Neuronal stem cell (in vitro differentiated cells): Measurements from ENCODE around the gene PLCL2.

ENCODE experiments used
- DNase-seq: peaks from one replicate; pipeline ENCODE4 v3.0.0-alpha.2; 2013; ENCODE audit warnings: low spot score
- H2AFZ ChIP-seq: one replicate; pipeline ENCODE4 v1.6.1; 2013; ENCODE audit warnings: mild to moderate bottlenecking, low read length, inconsistent platforms
- H2AK5ac ChIP-seq: 2 replicates; pipeline ENCODE4 v1.6.1; 2013; ENCODE audit warnings: low read depth, mild to moderate bottlenecking, inconsistent platforms, low read length, moderate library complexity, mixed read lengths
- H2BK120ac ChIP-seq: 2 replicates; pipeline ENCODE4 v1.6.1; 2013; ENCODE audit warnings: low read depth, mild to moderate bottlenecking, inconsistent platforms, low read length, moderate library complexity, mixed read lengths
- H2BK12ac ChIP-seq: one replicate; pipeline ENCODE4 v1.6.1; 2013; ENCODE audit warnings: low read length, inconsistent platforms
- H2BK15ac ChIP-seq: 2 replicates; pipeline ENCODE4 v1.6.1; 2013; ENCODE audit warnings: mild to moderate bottlenecking, low read length, inconsistent platforms, mixed read lengths
- H2BK5ac ChIP-seq: one replicate; pipeline ENCODE4 v1.6.1; 2013; ENCODE audit warnings: inconsistent platforms, mild to moderate bottlenecking, low read length, moderate library complexity
- H3K14ac ChIP-seq: one replicate; pipeline ENCODE4 v1.6.1; 2013; ENCODE audit warnings: low read length, inconsistent platforms
- H3K18ac ChIP-seq: 2 replicates; pipeline ENCODE4 v1.6.1; 2013; ENCODE audit warnings: low read length, inconsistent platforms
- H3K23ac ChIP-seq: 2 replicates; pipeline ENCODE4 v1.6.1; 2013; ENCODE audit warnings: low read depth, mild to moderate bottlenecking, mixed read lengths, low read length, inconsistent platforms; ENCODE audit not compliant: poor library complexity
- H3K27ac ChIP-seq: replicated peaks from 3 replicates; pipeline ENCODE4 v1.5.1; 2013; ENCODE audit warnings: low read length, inconsistent platforms
- H3K27me3 ChIP-seq, 3 experiments: 2 replicates each; pipeline ENCODE4 v1.6.1; 2013; ENCODE audit warnings: low read length in 3 of 3, mild to moderate bottlenecking in 2 of 3, inconsistent platforms in 1 of 3, low read depth in 1 of 3, mixed read lengths in 1 of 3, moderate library complexity in 1 of 3; ENCODE audit not compliant: control insufficient read depth in 3 of 3, insufficient read depth in 3 of 3
- H3K36me3 ChIP-seq, 2 donors: replicated peaks in 1 of 2; 2 replicates each; pipeline ENCODE4 v1.6.1; 2013; ENCODE audit warnings: low read length in 2 of 2; ENCODE audit not compliant: control insufficient read depth in 2 of 2, insufficient read depth in 2 of 2
- H3K4ac ChIP-seq: 2 replicates; pipeline ENCODE4 v1.6.1; 2013; ENCODE audit warnings: inconsistent platforms, mild to moderate bottlenecking, low read length, moderate library complexity
- H3K4me1 ChIP-seq, 2 donors: 1 replicate in 1 of 2; 2 replicates in 1 of 2; pipeline ENCODE4 v1.6.1; 2013; ENCODE audit warnings: low read length in 2 of 2, low read depth in 1 of 2; ENCODE audit not compliant: control insufficient read depth in 2 of 2, insufficient read depth in 1 of 2
- H3K4me2 ChIP-seq: one replicate; pipeline ENCODE4 v1.6.1; 2013; ENCODE audit warnings: mild to moderate bottlenecking, low read length, inconsistent platforms; ENCODE audit not compliant: insufficient read depth, poor library complexity, severe bottlenecking
- H3K4me3 ChIP-seq, 2 donors: 2 replicates each; pipeline ENCODE4 v1.5.1; 2013; ENCODE audit warnings: low read length in 2 of 2, mild to moderate bottlenecking in 2 of 2, inconsistent platforms in 1 of 2, moderate library complexity in 1 of 2
- H3K79me1 ChIP-seq: one replicate; pipeline ENCODE4 v1.6.1; 2013; ENCODE audit warnings: low read depth, mild to moderate bottlenecking, inconsistent platforms, low read length, moderate library complexity
- H3K9ac ChIP-seq: one replicate; pipeline ENCODE4 v1.6.1; 2013; ENCODE audit warnings: mild to moderate bottlenecking, low read depth, low read length, inconsistent platforms; ENCODE audit not compliant: poor library complexity
- H3K9me3 ChIP-seq, 2 donors: replicated peaks in 1 of 2; 2 replicates each; pipeline versions ENCODE3 to v1.6.1; 2013; ENCODE audit warnings: low read length in 2 of 2, mild to moderate bottlenecking in 2 of 2, inconsistent platforms in 1 of 2, low read depth in 1 of 2, mixed read lengths in 1 of 2, moderate library complexity in 1 of 2; ENCODE audit not compliant: control insufficient read depth in 2 of 2, insufficient read depth in 1 of 2
- H4K8ac ChIP-seq: one replicate; pipeline ENCODE4 v1.6.1; 2013; ENCODE audit warnings: low read depth, mild to moderate bottlenecking, inconsistent platforms, low read length, moderate library complexity
- H4K91ac ChIP-seq: one replicate; pipeline ENCODE4 v1.6.1; 2013; ENCODE audit warnings: low read length, low read depth, mild to moderate bottlenecking, inconsistent platforms; ENCODE audit not compliant: poor library complexity
- WGBS, 2 donors: extraction: QIAGEN DNeasy Blood & Tissue Kit; methylation state at CpG; one replicate each; pipeline ENCODE4 v1.1.7; 2013; ENCODE audit warnings: missing lambda C conversion rate in 2 of 2, mixed read lengths in 1 of 2; ENCODE audit not compliant: insufficient read length in 2 of 2, insufficient replicate concordance in 1 of 2; ENCODE audit errors: extremely low coverage in 2 of 2; 5-methylcytosine and 5-hydroxymethylcytosine counted together

PLCL2 gene

GRCh38 chr3:17021614-17022013, 136.9 kb downstream of the PLCL2 start:
- no peak overlapping the region for H2BK5ac ChIP-seq
- H2BK120ac ChIP-seq: no peak overlapping the region
- H3K79me1 ChIP-seq: no peaks in the 10 kb centered on the region
- no peak overlapping the region for H3K4me3 ChIP-seq
- no peak overlapping the region for H3K18ac ChIP-seq
- DNase-seq: no peak
- no peak overlapping the region for H3K4ac ChIP-seq
- no peaks in the 10 kb centered on the region for H3K9me3 ChIP-seq
- H3K14ac ChIP-seq: no peak overlapping the region
- no peak overlapping the region for H3K23ac ChIP-seq
- H3K4me1 ChIP-seq: peaks cover 0 to 2% of the 10 kb centered on the region in 2 donors
- no peak overlapping the region for H3K4me2 ChIP-seq
- H3K27me3 ChIP-seq: no peaks in the 10 kb centered on the region
- H4K91ac ChIP-seq: no peak overlapping the region
- no peak overlapping the region for H4K8ac ChIP-seq
- H2BK12ac ChIP-seq: no peak overlapping the region
- H3K36me3 ChIP-seq: no peaks in the 10 kb centered on the region
- no peak overlapping the region for H2AFZ ChIP-seq
- H2AK5ac ChIP-seq: no peak overlapping the region
- no peak overlapping the region for H2BK15ac ChIP-seq
- no CpG with 5 or more reads among the region's 1 CpG for WGBS, 2 donors
- H3K27ac ChIP-seq: no peak overlapping the region
- H3K9ac ChIP-seq: no peak overlapping the region

DNA sequence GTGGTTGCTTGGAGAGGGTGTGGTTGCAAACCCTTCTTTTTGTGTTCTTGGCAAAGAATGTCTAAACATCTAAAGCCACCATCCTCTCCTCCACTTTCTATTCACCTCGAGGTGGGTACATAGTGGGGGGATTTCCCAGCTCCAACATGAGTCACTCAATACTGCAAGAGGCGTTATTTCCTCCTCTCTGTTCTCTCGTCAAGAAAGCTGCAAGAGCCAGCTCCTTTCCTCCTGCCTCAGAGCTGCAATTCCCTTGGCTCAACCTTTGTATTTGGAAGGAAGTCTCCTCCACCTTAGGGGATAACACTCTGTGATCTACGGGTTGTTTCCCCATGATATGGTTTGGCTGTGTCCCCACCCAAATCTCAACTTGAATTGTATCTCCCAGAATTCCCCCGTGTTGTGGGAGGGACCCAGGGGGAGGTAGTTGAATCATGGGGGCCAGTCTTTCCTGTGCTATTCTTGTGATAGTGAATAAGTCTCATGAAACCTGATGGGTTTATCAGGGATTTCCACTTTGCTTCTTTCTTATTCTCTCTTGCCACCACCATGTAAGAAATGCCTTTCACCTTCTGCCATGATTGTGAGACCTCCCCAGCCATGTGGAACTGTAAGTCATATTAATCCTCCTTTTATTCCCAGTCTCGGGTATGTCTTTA, 138.4 kb downstream of the PLCL2 start:
- no peaks in the 10 kb centered on the region for H3K36me3 ChIP-seq
- no peak overlapping the region for H2BK5ac ChIP-seq
- no peaks in the 10 kb centered on the region for H3K79me1 ChIP-seq
- H2AK5ac ChIP-seq: no peak overlapping the region
- H3K9ac ChIP-seq: no peak overlapping the region
- no peak overlapping the region for H2AFZ ChIP-seq
- no peak overlapping the region for H2BK15ac ChIP-seq
- no peak overlapping the region for H3K23ac ChIP-seq
- no peak overlapping the region for H3K18ac ChIP-seq
- H3K4me1 ChIP-seq: peaks cover 0 to 2% of the 10 kb centered on the region in 2 donors
- H3K4me3 ChIP-seq: no peak overlapping the region
- no peak overlapping the region for H3K4ac ChIP-seq
- H3K14ac ChIP-seq: no peak overlapping the region
- H4K8ac ChIP-seq: no peak overlapping the region
- no peak overlapping the region for H2BK120ac ChIP-seq
- no CpG with 5 or more reads among the region's 6 CpGs for WGBS, 2 donors
- no peaks in the 10 kb centered on the region for H3K9me3 ChIP-seq
- DNase-seq: no peak
- H3K27me3 ChIP-seq: no peaks in the 10 kb centered on the region
- H2BK12ac ChIP-seq: no peak overlapping the region
- H3K4me2 ChIP-seq: no peak overlapping the region
- H4K91ac ChIP-seq: no peak overlapping the region
- no peak overlapping the region for H3K27ac ChIP-seq

GRCh38 chr3:17025594-17026139, 140.9 kb downstream of the PLCL2 start:
- no peak overlapping the region for H3K23ac ChIP-seq
- no peak for DNase-seq
- no peak overlapping the region for H3K27ac ChIP-seq
- H2BK120ac ChIP-seq: no peak overlapping the region
- no peak overlapping the region for H2BK5ac ChIP-seq
- H3K9ac ChIP-seq: no peak overlapping the region
- no peaks in the 10 kb centered on the region for H3K36me3 ChIP-seq
- no peak overlapping the region for H3K14ac ChIP-seq
- no peak overlapping the region for H2BK12ac ChIP-seq
- no peak overlapping the region for H4K8ac ChIP-seq
- H3K4me3 ChIP-seq: no peak overlapping the region
- H3K79me1 ChIP-seq: no peaks in the 10 kb centered on the region
- H3K9me3 ChIP-seq: no peaks in the 10 kb centered on the region
- no peaks in the 10 kb centered on the region for H3K27me3 ChIP-seq
- no peak overlapping the region for H3K4ac ChIP-seq
- no peak overlapping the region for H2AK5ac ChIP-seq
- H3K4me2 ChIP-seq: no peak overlapping the region
- H2BK15ac ChIP-seq: no peak overlapping the region
- no CpG with 5 or more reads among the region's 5 CpGs for WGBS, 2 donors
- peaks cover 0 to 2% of the 10 kb centered on the region in 2 donors for H3K4me1 ChIP-seq
- no peak overlapping the region for H3K18ac ChIP-seq
- H4K91ac ChIP-seq: no peak overlapping the region
- H2AFZ ChIP-seq: no peak overlapping the region

DNA sequence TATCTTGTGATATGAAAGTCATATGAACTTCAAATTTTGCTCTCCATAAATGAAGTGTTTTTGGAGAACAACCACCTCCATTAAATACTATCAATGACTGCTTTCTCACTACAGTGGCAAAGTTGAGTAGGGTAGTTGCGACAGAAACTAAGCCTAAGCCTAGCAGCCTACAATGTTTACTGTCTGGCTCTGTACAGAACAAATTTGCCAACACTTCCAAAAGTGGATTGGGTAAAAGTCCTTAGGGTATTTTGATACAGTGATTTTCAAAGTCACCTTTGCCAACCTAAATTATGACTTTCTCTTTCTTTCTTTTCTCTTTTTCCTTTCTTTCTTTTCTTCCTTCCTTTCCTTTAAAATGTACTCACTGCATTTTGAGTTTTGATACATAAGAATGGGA, 142.6 kb downstream of the PLCL2 start:
- Histone ChIP-seq H4K8ac (no peak overlapping the region), H2BK120ac (no peak overlapping the region), H3K4ac (no peak overlapping the region)

More for the DNA sequence above, 142.6 kb downstream of the PLCL2 start:
- no CpG with 5 or more reads among the region's 1 CpG for WGBS, 2 donors
- Histone ChIP-seq H3K4me2 (no peak overlapping the region), H3K36me3 (no peaks in the 10 kb centered on the region), H3K23ac (no peak overlapping the region), H3K14ac (no peak overlapping the region), H3K4me3 (no peak overlapping the region), H3K27ac (no peak overlapping the region), H3K4me1 (peaks cover 0 to 2% of the 10 kb centered on the region in 2 donors), H2BK12ac (no peak overlapping the region), H3K79me1 (no peaks in the 10 kb centered on the region), H3K9me3 (no peaks in the 10 kb centered on the region), H2BK15ac (no peak overlapping the region), H2AFZ (no peak overlapping the region), H3K27me3 (no peaks in the 10 kb centered on the region), H2AK5ac (no peak overlapping the region), H3K9ac (no peak overlapping the region), H4K91ac (no peak overlapping the region), H3K18ac (no peak overlapping the region), H2BK5ac (no peak overlapping the region)
- no peak for DNase-seq
